GM21381 (cell line): Measurements from ENCODE around the gene LITAF.

ENCODE experiments used
- ATAC-seq: cut with Tn5 transposase; IDR thresholded peaks from one replicate; pipeline ENCODE4 v1.9.1; 2021; ENCODE audit warnings: mild to moderate bottlenecking, moderate library complexity; ENCODE audit not compliant: unreplicated experiment

The LITAF gene

GRCh38 chr16:11556214-11556819 is 30.4 kb downstream of the LITAF start:
- ATAC-seq = no peak

- no peak for ATAC-seq
These were observed 32.7 kb downstream of the LITAF start for GRCh38 chr16:11554053-11554452.

- ATAC-seq = no peak
These were observed 33.3 kb downstream of the LITAF start for GRCh38 chr16:11553371-11553770.

GRCh38 chr16:11552440-11552839 is 34.3 kb downstream of the LITAF start:
- ATAC-seq = no peak

GRCh38 chr16:11551842-11552241 is 34.9 kb downstream of the LITAF start:
- no peak for ATAC-seq

- ATAC-seq = no peak
These were observed 35.8 kb downstream of the LITAF start for GRCh38 chr16:11550791-11551498.

- ATAC-seq = no peak
These were observed 39.4 kb downstream of the LITAF start for GRCh38 chr16:11547118-11547916.

GRCh38 chr16:11546608-11547061 is 40.1 kb downstream of the LITAF start:
- no peak for ATAC-seq

GRCh38 chr16:11543661-11544393 is 42.9 kb downstream of the LITAF start:
- ATAC-seq = no peak

- ATAC-seq = no peak
These were observed 44.5 kb downstream of the LITAF start for GRCh38 chr16:11542069-11542744.

GRCh38 chr16:11539641-11540050 is 47.1 kb downstream of the LITAF start:
- ATAC-seq = no peak

- no peak for ATAC-seq
These were observed 47.8 kb downstream of the LITAF start for GRCh38 chr16:11538880-11539279.

- no peak for ATAC-seq
These were observed 50.4 kb downstream of the LITAF start for GRCh38 chr16:11536104-11536866.

- ATAC-seq = no peak
These were observed 51.2 kb downstream of the LITAF start for GRCh38 chr16:11535494-11535893.

- ATAC-seq = no peak
These were observed 52.5 kb downstream of the LITAF start for GRCh38 chr16:11534262-11534661.

GRCh38 chr16:11533588-11533987 is 53.1 kb downstream of the LITAF start:
- no peak for ATAC-seq

GRCh38 chr16:11530171-11530940 is 56.4 kb downstream of the LITAF start:
- ATAC-seq = no peak

- no peak for ATAC-seq
These were observed 57.4 kb downstream of the LITAF start for GRCh38 chr16:11529285-11529684.

- ATAC-seq = no peak
These were observed 58.7 kb downstream of the LITAF start for GRCh38 chr16:11528053-11528452.
